Measurements from ENCODE around the gene OTX1.
"Not testable (repeated sequence)": the region's sequence is repeated elsewhere in the genome, so short reads cannot be mapped to it uniquely, and the experiment has no call there.

Gene OTX1

DNA sequence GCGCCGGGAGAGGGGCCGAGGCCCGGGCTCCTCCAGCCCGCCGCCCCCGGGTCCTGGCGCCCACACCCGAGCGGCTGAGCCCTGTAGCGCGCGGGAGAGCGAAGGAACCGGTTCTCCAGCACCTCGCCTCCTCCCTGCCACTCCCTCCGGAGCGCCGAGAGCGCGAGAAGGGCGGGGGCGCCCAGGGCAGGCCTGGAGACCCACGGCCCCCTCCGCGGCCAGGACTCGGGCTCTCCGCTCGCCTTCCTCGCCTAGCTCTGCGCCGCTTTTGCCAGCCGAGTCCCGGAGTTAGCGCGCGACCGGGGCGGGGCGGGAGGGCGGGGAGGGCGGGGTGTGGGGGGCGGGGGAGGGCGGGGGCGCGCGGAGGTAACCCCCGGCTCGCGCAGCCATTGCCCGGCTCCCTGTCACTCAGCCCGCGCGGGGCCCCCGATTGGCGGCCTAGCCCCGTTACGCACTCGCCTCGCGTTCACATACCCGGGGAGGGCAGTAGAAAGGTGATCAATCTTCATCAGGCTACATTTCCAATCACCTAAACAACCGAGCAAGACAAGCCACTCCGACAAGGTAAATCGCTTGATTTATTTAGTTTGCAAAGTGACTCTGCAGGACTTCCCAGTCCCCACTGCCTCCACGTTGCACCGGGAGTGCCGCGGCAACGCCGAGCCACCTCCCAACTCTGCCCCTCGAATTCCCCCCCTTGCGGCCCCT lies at the start of gene OTX1:
Gene OTX1 (plus strand): TSS at position 497 of the 708 bp plus-strand sequence. CDS start 2,161 bp downstream, outside the sequence.
- peak; percentile 84 for ATAC-seq
- H3K9me3 Mint-ChIP-seq: peaks cover 3% of the 10 kb centered on the region
- H3K27me3 Mint-ChIP-seq: peaks cover 96% of the 10 kb centered on the region
- peak within 1 kb of the TSS; percentile 76 for H3K4me3 Mint-ChIP-seq
- H3K27ac Mint-ChIP-seq: peak within 1 kb of the TSS; percentile 9
- peaks cover 5% of the 10 kb centered on the region for H3K36me3 Mint-ChIP-seq
- peaks cover 80% of the 10 kb centered on the region for H3K4me1 Mint-ChIP-seq

DNA sequence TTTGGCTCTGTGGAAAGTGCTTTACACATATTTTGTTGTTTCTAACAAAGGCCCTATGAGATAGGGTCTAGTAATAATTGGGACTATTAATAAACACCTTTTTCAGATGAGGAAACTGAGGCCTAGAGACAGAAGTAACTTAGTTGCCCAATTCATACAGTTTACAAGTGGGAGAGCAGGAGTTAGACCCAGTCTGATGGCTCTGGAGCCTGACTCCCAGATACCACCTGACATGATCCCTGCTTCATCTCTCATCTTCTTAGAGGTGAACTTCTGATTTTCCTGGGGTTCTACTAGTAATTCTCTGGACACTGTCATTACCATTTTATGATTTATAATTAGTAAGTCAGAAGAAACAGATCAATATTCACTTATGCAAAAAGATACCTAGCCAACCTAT lies 49.1 kb upstream of the OTX1 start:
- Mint-ChIP-seq H3K27me3 (no peaks in the 10 kb centered on the region), H3K4me1 (no peaks in the 10 kb centered on the region), H3K9me3 (no peaks in the 10 kb centered on the region), H3K36me3 (peaks cover 27% of the 10 kb centered on the region), H3K27ac (no peak overlapping the region), H3K4me3 (no peak overlapping the region)
- ATAC-seq: no peak

DNA sequence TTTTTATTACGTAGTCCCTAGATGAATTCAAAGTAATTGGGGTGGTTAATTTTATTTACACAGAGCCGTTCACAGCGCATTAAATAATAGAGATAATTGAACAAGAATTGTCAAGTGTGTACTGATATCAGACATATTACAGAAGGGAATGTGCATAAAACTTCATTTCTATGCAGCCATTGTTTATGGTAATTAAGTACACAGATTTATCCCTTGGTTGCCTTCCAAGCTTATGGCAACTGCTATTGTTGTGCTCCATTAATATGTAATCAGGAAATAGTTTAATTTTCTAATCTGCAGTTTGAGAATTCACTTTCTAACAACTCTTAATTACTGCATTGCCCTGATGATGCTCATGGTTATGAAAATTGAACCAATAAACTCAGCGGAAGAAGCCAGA lies 47.3 kb upstream of the OTX1 start:
- Mint-ChIP-seq H3K36me3 (peaks cover 16% of the 10 kb centered on the region), H3K27ac (no peak overlapping the region), H3K4me1 (no peaks in the 10 kb centered on the region), H3K27me3 (no peaks in the 10 kb centered on the region), H3K9me3 (no peaks in the 10 kb centered on the region), H3K4me3 (no peak overlapping the region)
- ATAC-seq: no peak

GRCh38 chr2:63007813-63008458 lies 42.7 kb upstream of the OTX1 start:
- ATAC-seq: no peak
- Mint-ChIP-seq H3K4me1 (no peaks in the 10 kb centered on the region), H3K27me3 (no peaks in the 10 kb centered on the region), H3K36me3 (peaks cover 6% of the 10 kb centered on the region), H3K27ac (no peak overlapping the region), H3K4me3 (no peak overlapping the region), H3K9me3 (no peaks in the 10 kb centered on the region)

DNA sequence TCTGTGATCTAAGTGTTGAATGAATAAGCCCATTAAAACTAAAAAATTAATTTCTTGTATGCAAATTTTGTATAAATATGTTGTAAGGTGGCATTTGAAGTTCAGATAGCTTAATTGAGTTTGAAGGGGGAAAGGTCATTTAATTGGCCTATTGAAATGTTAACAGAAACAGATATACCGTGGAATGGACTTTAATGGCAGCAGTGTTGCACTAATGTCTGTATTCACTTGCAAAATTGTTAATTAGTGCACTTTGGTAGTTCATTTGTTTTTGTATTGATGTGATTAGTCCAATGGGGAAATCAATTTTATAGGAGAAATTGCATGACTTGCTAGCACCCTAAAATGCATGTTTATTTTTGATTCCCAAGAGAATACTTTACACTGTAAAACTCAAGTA lies 41.8 kb upstream of the OTX1 start:
- Mint-ChIP-seq H3K27me3 (no peaks in the 10 kb centered on the region), H3K4me1 (no peaks in the 10 kb centered on the region), H3K4me3 (no peak overlapping the region), H3K27ac (no peak overlapping the region), H3K36me3 (peaks cover 15% of the 10 kb centered on the region), H3K9me3 (no peaks in the 10 kb centered on the region)
- ATAC-seq: no peak

DNA sequence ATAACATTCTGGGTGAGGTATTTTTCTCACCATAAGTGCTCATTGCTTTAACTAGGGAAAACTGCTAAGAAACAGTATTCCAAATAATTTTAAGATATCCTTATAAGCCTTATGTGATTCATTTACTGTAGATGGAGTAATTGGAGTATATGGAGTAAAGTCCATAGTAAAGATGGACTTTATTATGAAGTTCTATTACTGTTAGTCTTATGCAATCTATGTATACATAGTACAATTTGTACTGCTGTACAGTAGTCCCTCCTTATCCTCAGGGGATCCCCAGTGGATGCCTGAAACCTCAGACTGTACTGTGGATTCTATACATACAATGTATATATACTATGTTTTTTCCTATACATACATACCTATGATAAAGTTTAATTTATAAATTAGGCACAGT lies 41.1 kb upstream of the OTX1 start:
- Mint-ChIP-seq H3K9me3 (no peaks in the 10 kb centered on the region), H3K4me1 (no peaks in the 10 kb centered on the region), H3K4me3 (no peak overlapping the region), H3K36me3 (peaks cover 17% of the 10 kb centered on the region), H3K27me3 (no peaks in the 10 kb centered on the region), H3K27ac (no peak overlapping the region)
- no peak for ATAC-seq

DNA sequence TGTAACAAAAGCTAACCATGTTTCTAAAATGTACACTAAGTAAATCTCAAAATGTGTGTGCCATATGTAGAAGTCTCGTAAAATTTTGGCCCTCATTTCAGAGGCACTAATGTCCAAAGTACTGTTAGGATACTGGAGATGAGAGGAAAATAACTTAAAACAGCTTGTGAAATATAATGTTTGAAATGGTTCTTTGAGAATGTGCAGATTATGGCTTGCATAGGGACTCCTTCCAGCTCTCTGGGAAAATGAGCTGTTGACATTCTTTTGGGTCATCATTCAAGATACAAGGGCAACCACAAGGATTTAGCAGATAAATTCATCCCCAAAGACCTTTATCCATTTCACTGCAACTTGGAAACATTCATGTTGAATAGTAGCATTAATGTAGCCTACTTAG lies 38.1 kb upstream of the OTX1 start:
- Mint-ChIP-seq H3K4me1 (no peaks in the 10 kb centered on the region), H3K36me3 (peaks cover 22% of the 10 kb centered on the region), H3K27ac (no peak overlapping the region), H3K9me3 (no peaks in the 10 kb centered on the region), H3K27me3 (no peaks in the 10 kb centered on the region), H3K4me3 (no peak overlapping the region)
- no peak for ATAC-seq

DNA sequence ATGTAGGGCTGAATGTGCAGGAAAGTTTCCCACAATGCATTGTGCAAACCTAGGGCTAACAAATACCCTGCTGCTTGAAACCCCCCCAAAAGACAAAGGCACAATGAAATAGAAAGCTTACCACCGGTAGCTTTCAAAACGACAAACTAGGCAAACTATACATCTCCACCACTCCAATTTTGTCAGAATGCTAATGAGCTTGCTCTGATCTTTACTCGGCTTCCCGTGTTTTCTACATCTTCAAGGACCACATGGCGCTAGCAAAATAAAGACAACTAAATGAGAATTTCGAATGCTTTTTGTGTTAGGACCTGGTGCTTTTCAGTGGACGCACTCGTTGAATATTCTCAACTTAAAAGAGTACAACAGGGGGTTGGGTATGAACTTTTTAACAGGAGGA lies 37.2 kb upstream of the OTX1 start:
- Mint-ChIP-seq H3K36me3 (peaks cover 22% of the 10 kb centered on the region), H3K4me1 (no peaks in the 10 kb centered on the region), H3K27ac (no peak overlapping the region), H3K4me3 (no peak overlapping the region), H3K9me3 (no peaks in the 10 kb centered on the region), H3K27me3 (no peaks in the 10 kb centered on the region)
- no peak for ATAC-seq

- H3K4me3 Mint-ChIP-seq: no peak overlapping the region
- no peaks in the 10 kb centered on the region for H3K9me3 Mint-ChIP-seq
- H3K4me1 Mint-ChIP-seq: no peaks in the 10 kb centered on the region
Observed at GRCh38 chr2:63015389-63015788, 35.2 kb upstream of the OTX1 start.

DNA sequence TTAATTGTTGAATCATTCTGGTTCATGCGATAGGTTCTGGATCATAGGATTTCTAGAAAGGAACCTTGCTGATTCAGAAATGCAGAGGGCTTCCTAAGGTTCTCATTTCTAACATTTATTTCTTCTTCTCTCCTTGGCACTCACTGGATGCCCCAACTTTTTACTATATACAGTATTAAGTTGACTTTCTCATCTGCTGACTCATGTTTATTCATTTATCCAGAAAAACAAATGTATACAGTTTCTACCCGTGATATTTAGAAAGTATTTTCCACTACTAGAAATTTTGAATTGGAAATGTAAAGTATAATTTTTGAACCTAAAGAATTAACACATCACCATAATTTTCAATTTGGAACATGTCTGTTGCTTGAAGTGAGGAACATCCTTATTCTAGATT lies 32.2 kb upstream of the OTX1 start:
- Mint-ChIP-seq H3K4me1 (no peaks in the 10 kb centered on the region), H3K27ac (no peak overlapping the region), H3K4me3 (no peak overlapping the region), H3K27me3 (no peaks in the 10 kb centered on the region), H3K9me3 (no peaks in the 10 kb centered on the region), H3K36me3 (peaks cover 34% of the 10 kb centered on the region)
- no peak for ATAC-seq

More at GRCh38 chr2:63015389-63015788, 35.2 kb upstream of the OTX1 start:
- H3K27ac Mint-ChIP-seq: no peak overlapping the region
- peaks cover 22% of the 10 kb centered on the region for H3K36me3 Mint-ChIP-seq
- no peaks in the 10 kb centered on the region for H3K27me3 Mint-ChIP-seq
- ATAC-seq: no peak

DNA sequence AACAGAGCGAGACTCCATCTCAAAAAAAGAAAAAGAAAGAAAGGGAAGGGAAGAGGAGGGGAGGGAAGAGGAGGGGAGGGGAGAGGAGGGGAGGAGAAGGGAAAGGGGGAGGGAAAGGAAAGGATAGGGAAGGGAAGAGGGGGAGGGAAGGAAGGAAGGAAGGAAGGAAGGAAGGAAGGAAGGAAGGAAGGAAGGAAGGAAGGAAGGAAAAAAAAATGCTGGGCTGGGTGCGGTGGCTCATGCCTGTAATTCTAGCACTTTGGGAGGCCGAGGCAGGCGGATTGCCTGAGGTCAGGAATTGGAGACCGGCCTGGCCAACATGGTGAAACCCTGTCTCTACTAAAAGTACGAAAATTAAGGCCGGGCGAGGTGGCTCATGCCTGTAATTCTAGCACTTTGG lies 30.9 kb upstream of the OTX1 start:
- H3K9me3 Mint-ChIP-seq, H3K4me3 Mint-ChIP-seq, ATAC-seq, H3K27me3 Mint-ChIP-seq, H3K4me1 Mint-ChIP-seq, H3K27ac Mint-ChIP-seq: not testable (repeated sequence)
- H3K36me3 Mint-ChIP-seq: peaks cover 32% of the 10 kb centered on the region

DNA sequence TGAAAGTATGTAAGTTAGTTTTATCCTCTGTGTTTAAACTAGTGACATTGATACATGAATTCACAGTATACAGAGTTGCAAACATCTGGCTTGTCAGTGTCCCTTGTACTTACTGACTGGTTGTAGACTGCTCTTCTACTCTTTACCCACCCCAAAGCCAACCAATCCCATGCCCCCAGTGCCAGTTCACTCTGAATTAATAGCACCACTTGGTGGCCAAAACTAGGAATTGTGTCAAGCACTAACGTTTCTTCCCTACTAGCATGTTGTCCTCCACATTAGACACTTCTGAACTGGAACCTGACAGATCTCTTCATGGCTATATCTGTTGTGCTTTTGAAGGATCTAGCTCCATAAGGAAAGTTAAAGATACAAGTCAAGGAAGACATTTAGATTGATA lies 27.2 kb upstream of the OTX1 start:
- H3K4me3 Mint-ChIP-seq: no peak overlapping the region

DNA sequence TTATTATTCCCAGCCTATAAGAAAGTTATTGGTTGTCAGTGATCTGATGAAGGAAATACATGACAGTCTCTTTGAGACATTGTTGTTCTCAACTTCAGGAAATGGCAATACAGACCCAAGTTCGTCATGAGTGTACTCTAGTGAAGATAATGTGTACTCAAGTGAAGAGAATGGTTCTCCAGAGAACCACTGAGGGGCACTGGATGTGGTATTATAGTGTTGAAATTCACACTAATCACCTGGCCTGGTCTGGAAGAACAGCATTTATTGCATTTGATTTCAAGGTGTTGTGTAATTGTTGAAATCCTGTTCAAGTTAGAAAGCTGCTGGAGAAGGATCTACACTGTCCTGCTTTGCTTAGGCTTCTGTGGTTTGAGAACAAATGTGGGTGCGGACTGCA lies 23.4 kb upstream of the OTX1 start:
- no peak overlapping the region for H3K4me3 Mint-ChIP-seq
- H3K27me3 Mint-ChIP-seq: no peaks in the 10 kb centered on the region
- H3K4me1 Mint-ChIP-seq: no peaks in the 10 kb centered on the region
- no peak overlapping the region for H3K27ac Mint-ChIP-seq
- peaks cover 37% of the 10 kb centered on the region for H3K36me3 Mint-ChIP-seq
- no peak for ATAC-seq
- no peaks in the 10 kb centered on the region for H3K9me3 Mint-ChIP-seq

More for the DNA sequence above, 27.2 kb upstream of the OTX1 start:
- Mint-ChIP-seq H3K36me3 (peaks cover 44% of the 10 kb centered on the region), H3K9me3 (no peaks in the 10 kb centered on the region), H3K4me1 (no peaks in the 10 kb centered on the region), H3K27ac (no peak overlapping the region), H3K27me3 (no peaks in the 10 kb centered on the region)
- no peak for ATAC-seq

GRCh38 chr2:63029058-63029457 lies 21.6 kb upstream of the OTX1 start:
- no peak overlapping the region for H3K27ac Mint-ChIP-seq
- H3K27me3 Mint-ChIP-seq: no peaks in the 10 kb centered on the region
- H3K9me3 Mint-ChIP-seq: no peaks in the 10 kb centered on the region
- peaks cover 26% of the 10 kb centered on the region for H3K36me3 Mint-ChIP-seq
- no peak for ATAC-seq
- no peaks in the 10 kb centered on the region for H3K4me1 Mint-ChIP-seq
- no peak overlapping the region for H3K4me3 Mint-ChIP-seq

DNA sequence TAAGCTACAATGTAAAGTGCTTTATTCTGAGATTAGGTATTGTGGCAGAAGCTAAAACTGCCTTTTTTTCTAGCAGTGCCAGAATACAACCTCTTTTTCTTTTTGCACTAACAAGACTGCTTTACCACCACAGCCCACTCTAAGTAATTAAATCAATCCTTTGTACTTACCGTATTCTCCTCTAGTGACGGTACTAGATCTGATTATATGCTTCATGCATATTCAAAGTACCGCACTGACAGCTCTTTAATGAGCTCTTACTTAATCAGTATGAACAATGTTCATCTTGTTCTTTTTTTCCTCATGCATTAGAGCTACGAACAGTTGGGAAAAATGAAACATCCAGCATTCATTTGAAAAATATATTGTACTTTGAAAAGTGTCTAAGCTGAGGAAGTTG lies 16.1 kb upstream of the OTX1 start:
- peaks cover 9% of the 10 kb centered on the region for H3K36me3 Mint-ChIP-seq
- no peak overlapping the region for H3K27ac Mint-ChIP-seq
- H3K9me3 Mint-ChIP-seq: no peaks in the 10 kb centered on the region
- no peaks in the 10 kb centered on the region for H3K27me3 Mint-ChIP-seq
- H3K4me1 Mint-ChIP-seq: no peaks in the 10 kb centered on the region
- no peak for ATAC-seq
- no peak overlapping the region for H3K4me3 Mint-ChIP-seq

GRCh38 chr2:63035169-63035568 lies 15.5 kb upstream of the OTX1 start:
- no peaks in the 10 kb centered on the region for H3K4me1 Mint-ChIP-seq
- H3K4me3 Mint-ChIP-seq: no peak overlapping the region
- H3K27me3 Mint-ChIP-seq: no peaks in the 10 kb centered on the region
- no peaks in the 10 kb centered on the region for H3K9me3 Mint-ChIP-seq
- peaks cover 8% of the 10 kb centered on the region for H3K36me3 Mint-ChIP-seq
- no peak overlapping the region for H3K27ac Mint-ChIP-seq
- no peak for ATAC-seq

All from stimulated activated memory B cell treated with anti-CD40 and anti-IgM and Interleukin-4, amounts not matched to agents 10 μg/mL and 1 μg/mL and 100 μg/mL, for 72 hours (primary cell).